Cardiac fibroblast (primary cell): ENCODE results near the gene SLC9A4.
A peak's percentile ranks its signal among the peaks of the same experiment; 100 is the strongest.
"Not testable (repeated sequence)": the region's sequence is repeated elsewhere in the genome, so short reads cannot be mapped to it uniquely, and the experiment has no call there.

Experiments
- DNase-seq, 2 donors: peaks; one replicate each; pipeline versions ENCODE4 v3.0.0 to v3.0.0-alpha.2; 2010; ENCODE audit warnings: low read depth in 2 of 2
- H3K4me3 ChIP-seq, 2 donors: replicated peaks in 1 of 2; 1 replicate in 1 of 2; 2 replicates in 1 of 2; pipeline ENCODE4 v1.5.1; 2011; ENCODE audit warnings: low read depth in 2 of 2, low read length in 2 of 2, mild to moderate bottlenecking in 2 of 2, moderate library complexity in 1 of 2
- CTCF ChIP-seq: IDR thresholded peaks from one replicate; pipeline ENCODE4 v1.5.1; 2011; ENCODE audit warnings: low read depth, mild to moderate bottlenecking, low read length, inconsistent platforms

Gene SLC9A4

GRCh38 chr2:102547462-102547861 lies 74.4 kb downstream of the SLC9A4 start:
- TF ChIP-seq CTCF = no peak
- no peak for DNase-seq
- H3K4me3 ChIP-seq = no peak overlapping the region

- no peak overlapping the region for H3K4me3 ChIP-seq
- no peak for TF ChIP-seq CTCF
- no peak for DNase-seq
Observed at GRCh38 chr2:102549027-102549426, 76.0 kb downstream of the SLC9A4 start.

- no peak for DNase-seq
- TF ChIP-seq CTCF = no peak
- no peak overlapping the region for H3K4me3 ChIP-seq
Observed at GRCh38 chr2:102550151-102550550, 77.1 kb downstream of the SLC9A4 start.

GRCh38 chr2:102551329-102552096 lies 78.5 kb downstream of the SLC9A4 start:
- DNase-seq = no peak
- no peak overlapping the region for H3K4me3 ChIP-seq
- no peak for TF ChIP-seq CTCF

- no peak for TF ChIP-seq CTCF
- no peak for DNase-seq
- no peak overlapping the region for H3K4me3 ChIP-seq
Observed at GRCh38 chr2:102553601-102554000, 80.6 kb downstream of the SLC9A4 start.

GRCh38 chr2:102558463-102558862 lies 85.4 kb downstream of the SLC9A4 start:
- DNase-seq = peak in 1 of 2 donors; percentile 12
- no peak for TF ChIP-seq CTCF
- H3K4me3 ChIP-seq = no peak overlapping the region

GRCh38 chr2:102562542-102562941 lies 89.5 kb downstream of the SLC9A4 start:
- not testable (repeated sequence) for DNase-seq, H3K4me3 ChIP-seq
